Endodermal cell (in vitro differentiated cells): ENCODE measurements around the gene TOM1L2. TPM values are rescaled to one million over a fixed set of nuclear protein-coding genes. Genes with fewer than 3 reads are reported as not detected.

ENCODE experiments used
- DNase-seq: peaks from one replicate; pipeline ENCODE4 v3.0.0-alpha.2; 2017
- H3K27ac ChIP-seq: 2 replicates; pipeline ENCODE4 v1.5.1; 2013; ENCODE audit warnings: mild to moderate bottlenecking, low read depth, low read length, moderate library complexity
- H3K27me3 ChIP-seq: 2 replicates; pipeline ENCODE4 v1.6.1; 2013; ENCODE audit warnings: mild to moderate bottlenecking, low read length, moderate library complexity; ENCODE audit not compliant: insufficient read depth, control insufficient read depth, poor library complexity, severe bottlenecking
- H3K36me3 ChIP-seq: 2 replicates; pipeline ENCODE4 v1.7.0; 2013; ENCODE audit warnings: mild to moderate bottlenecking, low read length, moderate library complexity; ENCODE audit not compliant: control insufficient read depth, insufficient read depth
- H3K4me1 ChIP-seq: one replicate; pipeline ENCODE4 v1.7.0; 2013; ENCODE audit warnings: low read length; ENCODE audit not compliant: control insufficient read depth, insufficient read depth
- H3K4me3 ChIP-seq: 2 replicates; pipeline ENCODE4 v1.5.1; 2013; ENCODE audit warnings: mild to moderate bottlenecking, low read length, moderate library complexity
- H3K9ac ChIP-seq: 2 replicates; pipeline ENCODE4 v1.6.1; 2013; ENCODE audit warnings: mild to moderate bottlenecking, low read length, moderate library complexity; ENCODE audit not compliant: poor library complexity, severe bottlenecking; ENCODE audit errors: extremely low read depth
- H3K9me3 ChIP-seq: 2 replicates; pipeline ENCODE4 v1.6.1; 2013; ENCODE audit warnings: mild to moderate bottlenecking, low read length, moderate library complexity; ENCODE audit not compliant: control insufficient read depth
- H3K27ac Mint-ChIP-seq: 2 replicates; pipeline ENCODE4 v1.8.0; 2020; ENCODE audit warnings: mixed read lengths
- H3K27me3 Mint-ChIP-seq: 2 replicates; pipeline ENCODE4 v1.8.0; 2021; ENCODE audit warnings: mild to moderate bottlenecking, mixed read lengths; ENCODE audit not compliant: insufficient read depth
- H3K36me3 Mint-ChIP-seq: 2 replicates; pipeline ENCODE4 v1.8.0; 2020; ENCODE audit warnings: low read depth, mixed read lengths
- H3K4me1 Mint-ChIP-seq: 2 replicates; pipeline ENCODE4 v1.8.0; 2020; ENCODE audit warnings: mixed read lengths
- H3K4me3 Mint-ChIP-seq: 2 replicates; pipeline ENCODE4 v1.8.0; 2020; ENCODE audit warnings: mild to moderate bottlenecking, moderate library complexity, mixed read lengths
- H3K9me3 Mint-ChIP-seq: 2 replicates; pipeline ENCODE4 v1.8.0; 2020; ENCODE audit warnings: mild to moderate bottlenecking, mixed read lengths
- CTCF ChIP-seq: fragments of 200-600 bp; sonication (generic); conservative IDR thresholded peaks from 2 replicates; pipeline ENCODE4 v1.5.0; 2021; ENCODE audit warnings: antibody characterized with exemption, mild to moderate bottlenecking
- WGBS, 2 experiments: methylation state at CpG; one replicate each; pipeline versions ENCODE4 v1.1.5 to v1.1.7; 2013; ENCODE audit warnings: missing lambda C conversion rate in 2 of 2, mixed read lengths in 1 of 2; ENCODE audit not compliant: insufficient coverage in 1 of 2, insufficient read length in 1 of 2; 5-methylcytosine and 5-hydroxymethylcytosine counted together
- total RNA-seq, 2 donors: library from RNA; stranded (reverse); fragmentation: NEBNext Ultra II Directional in 1 of 2; extraction: Animal tissue kit (Norgen Biotek cat#: 25700) in 1 of 2; gene quantifications; 2 replicates in 1 of 2; 3 replicates in 1 of 2; pipeline ENCODE4 v1.2.1, GENCODE V29; 2021

The TOM1L2 gene
- total RNA-seq, 2 donors from 2014 or later, result 10.2 to 11.5 TPM

- Mint-ChIP-seq H3K4me3 (no peak overlapping the region), H3K4me1 (peaks cover 23% of the 10 kb centered on the region)
- WGBS, 2 experiments, result 63 to 74% methylated on average over 8 to 16 of the region's 16 CpGs
These were observed 87.5 kb downstream of the TOM1L2 start for GRCh38 chr17:17884391-17885357.

GRCh38 chr17:17883801-17884200 lies 88.4 kb downstream of the TOM1L2 start:
- H3K4me3 ChIP-seq, result no peak overlapping the region
- Mint-ChIP-seq H3K36me3 (peaks cover 7% of the 10 kb centered on the region), H3K27me3 (no peaks in the 10 kb centered on the region), H3K4me1 (peaks cover 19% of the 10 kb centered on the region), H3K27ac (no peak overlapping the region), H3K9me3 (no peaks in the 10 kb centered on the region), H3K4me3 (no peak overlapping the region)
- no peaks in the 10 kb centered on the region for H3K27me3 ChIP-seq
- no peaks in the 10 kb centered on the region for H3K36me3 ChIP-seq
- H3K27ac ChIP-seq, result peak overlapping the region; percentile 95
- no peaks in the 10 kb centered on the region for H3K4me1 ChIP-seq
- 94 to 96% methylated on average over 3 of the region's 3 CpGs for WGBS, 2 experiments
- no peak for DNase-seq
- H3K9me3 ChIP-seq, result no peaks in the 10 kb centered on the region
- no peak overlapping the region for H3K9ac ChIP-seq
- TF ChIP-seq CTCF, result no peak

More at GRCh38 chr17:17884391-17885357, 87.5 kb downstream of the TOM1L2 start:
- H3K27ac ChIP-seq, result peak overlapping the region; percentile 95
- no peaks in the 10 kb centered on the region for H3K27me3 ChIP-seq
- H3K27ac Mint-ChIP-seq, result no peak overlapping the region
- peak; percentile 29 for TF ChIP-seq CTCF
- DNase-seq, result peak; percentile 84
- H3K36me3 ChIP-seq, result no peaks in the 10 kb centered on the region
- no peaks in the 10 kb centered on the region for H3K9me3 Mint-ChIP-seq
- peaks cover 5% of the 10 kb centered on the region for H3K36me3 Mint-ChIP-seq
- no peak overlapping the region for H3K4me3 ChIP-seq
- H3K9ac ChIP-seq, result no peak overlapping the region
- H3K27me3 Mint-ChIP-seq, result no peaks in the 10 kb centered on the region
- H3K4me1 ChIP-seq, result no peaks in the 10 kb centered on the region
- no peaks in the 10 kb centered on the region for H3K9me3 ChIP-seq

- peaks cover 10% of the 10 kb centered on the region for H3K4me1 ChIP-seq
- no peaks in the 10 kb centered on the region for H3K27me3 ChIP-seq
- peak; percentile 73 for DNase-seq
- H3K27ac ChIP-seq, result no peak overlapping the region
- Mint-ChIP-seq H3K27ac (no peak overlapping the region), H3K36me3 (peaks cover 7% of the 10 kb centered on the region), H3K4me3 (no peak overlapping the region), H3K9me3 (no peaks in the 10 kb centered on the region), H3K27me3 (no peaks in the 10 kb centered on the region), H3K4me1 (peaks cover 28% of the 10 kb centered on the region)
- no peak overlapping the region for H3K4me3 ChIP-seq
- no peak for TF ChIP-seq CTCF
- H3K9ac ChIP-seq, result no peak overlapping the region
- peaks cover 4% of the 10 kb centered on the region for H3K36me3 ChIP-seq
- 70 to 71% methylated on average over 6 to 8 of the region's 8 CpGs for WGBS, 2 experiments
- no peaks in the 10 kb centered on the region for H3K9me3 ChIP-seq
These were observed 90.1 kb downstream of the TOM1L2 start for GRCh38 chr17:17882082-17882581.
